Hepatocyte (in vitro differentiated cells): ENCODE measurements around the gene OLFM4. TPM values are rescaled to one million over a fixed set of nuclear protein-coding genes. Genes with fewer than 3 reads are reported as not detected.

Experiments used
- DNase-seq: peaks from one replicate; pipeline ENCODE4 v3.0.0-alpha.2; 2016; ENCODE audit warnings: low spot score
- H2AFZ ChIP-seq: fragments of 200-600 bp; sonication (generic); 2 replicates; pipeline ENCODE4 v1.6.0; 2016; ENCODE audit warnings: antibody characterized with exemption, mild to moderate bottlenecking
- H3K27ac ChIP-seq: fragments of 200-600 bp; sonication (generic); 2 replicates; pipeline ENCODE4 v1.5.1; 2016; ENCODE audit warnings: mild to moderate bottlenecking
- H3K27me3 ChIP-seq: fragments of 200-600 bp; sonication (generic); 2 replicates; pipeline ENCODE4 v1.6.1; 2016
- H3K36me3 ChIP-seq: fragments of 200-600 bp; sonication (generic); replicated peaks from 2 replicates; pipeline ENCODE4 v1.5.1; 2016; ENCODE audit warnings: low read depth; ENCODE audit not compliant: insufficient read depth
- H3K4me1 ChIP-seq: fragments of 200-600 bp; sonication (generic); 2 replicates; pipeline ENCODE4 v1.5.1; 2016; ENCODE audit warnings: mild to moderate bottlenecking, moderate library complexity; ENCODE audit not compliant: insufficient read depth
- H3K4me2 ChIP-seq: fragments of 200-600 bp; sonication (generic); 2 replicates; pipeline ENCODE4 v1.6.0; 2016
- H3K4me3 ChIP-seq: fragments of 200-600 bp; sonication (generic); 2 replicates; pipeline ENCODE4 v1.5.1; 2016; ENCODE audit warnings: mild to moderate bottlenecking
- H3K79me2 ChIP-seq: fragments of 200-600 bp; sonication (generic); 2 replicates; pipeline ENCODE4 v1.6.0; 2017; ENCODE audit warnings: mild to moderate bottlenecking
- H3K9me2 ChIP-seq: fragments of 200-600 bp; sonication (generic); replicated peaks from 2 replicates; pipeline ENCODE4 v1.6.0; 2017; ENCODE audit warnings: mild to moderate bottlenecking; ENCODE audit not compliant: insufficient read depth
- H3K9me3 ChIP-seq: fragments of 200-600 bp; sonication (generic); 2 replicates; pipeline ENCODE4 v1.5.1; 2016; ENCODE audit warnings: low read depth, mild to moderate bottlenecking
- H4K20me1 ChIP-seq: fragments of 200-600 bp; sonication (generic); 2 replicates; pipeline ENCODE4 v1.6.0; 2016; ENCODE audit warnings: mild to moderate bottlenecking; ENCODE audit not compliant: insufficient read depth, poor library complexity, severe bottlenecking
- EZH2 ChIP-seq: fragments of 200-600 bp; sonication (generic); IDR thresholded peaks from 2 replicates; pipeline ENCODE4 v1.6.1; 2016; ENCODE audit warnings: antibody characterized with exemption, mild to moderate bottlenecking, borderline replicate concordance
- EZH2phosphoT487 ChIP-seq: fragments of 200-600 bp; sonication (generic); IDR thresholded peaks from one replicate; pipeline ENCODE4 v1.6.1; 2018; ENCODE audit warnings: antibody characterized with exemption, mild to moderate bottlenecking, low read depth, moderate library complexity; ENCODE audit not compliant: unreplicated experiment, severe bottlenecking
- WGBS: methylation state at CpG from one replicate; pipeline ENCODE4 v1.1.6; 2016; ENCODE audit warnings: low lambda C conversion rate; ENCODE audit errors: missing lambda C conversion rate; 5-methylcytosine and 5-hydroxymethylcytosine counted together
- polyA plus RNA-seq: library from polyadenylated mRNA; unstranded; fragments of >200 nt; fragmentation: Nextera tagmentation; extraction: Ambion mirVana; gene quantifications from 2 replicates; pipeline ENCODE4 v1.2.1, GENCODE V29; 2016
- total RNA-seq: library from RNA; depleted of rRNA; stranded (reverse); fragments of >200 nt; gene quantifications from 2 replicates; pipeline ENCODE4 v1.2.3, GENCODE V29; 2014
- TF ChIP-seq, protein P1 (sequence below): fragments of 200-600 bp; sonication (generic); IDR thresholded peaks from 2 replicates; pipeline ENCODE4 v1.5.1; 2016; ENCODE audit warnings: antibody characterized with exemption, mild to moderate bottlenecking; ENCODE audit not compliant: poor library complexity

OLFM4 gene
- total and polyA plus RNA-seq, 2 experiments from 2014 or later: 4.5 to 20.7 TPM

DNA sequence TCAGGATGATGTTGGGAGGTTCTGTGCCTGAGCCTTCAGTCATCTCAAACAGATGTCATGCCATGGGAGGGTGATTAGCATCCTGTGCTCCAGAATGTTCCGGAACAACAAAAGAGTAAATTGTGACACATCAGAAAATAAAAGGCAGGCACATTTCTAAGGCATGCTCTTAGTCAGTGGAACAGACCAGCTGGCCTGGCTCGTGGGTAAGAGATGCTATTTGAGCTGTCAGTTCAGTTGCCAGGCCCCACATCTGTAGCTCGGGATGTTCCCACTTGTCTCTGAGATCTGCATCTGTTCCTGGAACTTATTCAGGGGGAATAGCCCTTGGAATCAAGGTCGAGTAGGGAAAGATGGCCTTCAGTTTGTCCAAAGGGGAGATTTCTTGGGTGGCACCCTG, 26.0 kb downstream of the OLFM4 start:
- DNase-seq: no peak
- no peak overlapping the region for H3K4me2 ChIP-seq
- H3K79me2 ChIP-seq: no peaks in the 10 kb centered on the region
- no peaks in the 10 kb centered on the region for H3K27me3 ChIP-seq
- no peaks in the 10 kb centered on the region for H4K20me1 ChIP-seq
- H2AFZ ChIP-seq: no peak overlapping the region
- no peaks in the 10 kb centered on the region for H3K36me3 ChIP-seq
- no peaks in the 10 kb centered on the region for H3K9me2 ChIP-seq
- no peak overlapping the region for H3K27ac ChIP-seq
- 66% methylated on average over 4 of the region's 4 CpGs for WGBS
- TF ChIP-seq, protein P1, sequence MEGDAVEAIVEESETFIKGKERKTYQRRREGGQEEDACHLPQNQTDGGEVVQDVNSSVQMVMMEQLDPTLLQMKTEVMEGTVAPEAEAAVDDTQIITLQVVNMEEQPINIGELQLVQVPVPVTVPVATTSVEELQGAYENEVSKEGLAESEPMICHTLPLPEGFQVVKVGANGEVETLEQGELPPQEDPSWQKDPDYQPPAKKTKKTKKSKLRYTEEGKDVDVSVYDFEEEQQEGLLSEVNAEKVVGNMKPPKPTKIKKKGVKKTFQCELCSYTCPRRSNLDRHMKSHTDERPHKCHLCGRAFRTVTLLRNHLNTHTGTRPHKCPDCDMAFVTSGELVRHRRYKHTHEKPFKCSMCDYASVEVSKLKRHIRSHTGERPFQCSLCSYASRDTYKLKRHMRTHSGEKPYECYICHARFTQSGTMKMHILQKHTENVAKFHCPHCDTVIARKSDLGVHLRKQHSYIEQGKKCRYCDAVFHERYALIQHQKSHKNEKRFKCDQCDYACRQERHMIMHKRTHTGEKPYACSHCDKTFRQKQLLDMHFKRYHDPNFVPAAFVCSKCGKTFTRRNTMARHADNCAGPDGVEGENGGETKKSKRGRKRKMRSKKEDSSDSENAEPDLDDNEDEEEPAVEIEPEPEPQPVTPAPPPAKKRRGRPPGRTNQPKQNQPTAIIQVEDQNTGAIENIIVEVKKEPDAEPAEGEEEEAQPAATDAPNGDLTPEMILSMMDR: no peak
- TF ChIP-seq EZH2phosphoT487 (no peak), EZH2 (no peak)
- H3K9me3 ChIP-seq: no peaks in the 10 kb centered on the region
- H3K4me3 ChIP-seq: no peak overlapping the region
- no peaks in the 10 kb centered on the region for H3K4me1 ChIP-seq

DNA sequence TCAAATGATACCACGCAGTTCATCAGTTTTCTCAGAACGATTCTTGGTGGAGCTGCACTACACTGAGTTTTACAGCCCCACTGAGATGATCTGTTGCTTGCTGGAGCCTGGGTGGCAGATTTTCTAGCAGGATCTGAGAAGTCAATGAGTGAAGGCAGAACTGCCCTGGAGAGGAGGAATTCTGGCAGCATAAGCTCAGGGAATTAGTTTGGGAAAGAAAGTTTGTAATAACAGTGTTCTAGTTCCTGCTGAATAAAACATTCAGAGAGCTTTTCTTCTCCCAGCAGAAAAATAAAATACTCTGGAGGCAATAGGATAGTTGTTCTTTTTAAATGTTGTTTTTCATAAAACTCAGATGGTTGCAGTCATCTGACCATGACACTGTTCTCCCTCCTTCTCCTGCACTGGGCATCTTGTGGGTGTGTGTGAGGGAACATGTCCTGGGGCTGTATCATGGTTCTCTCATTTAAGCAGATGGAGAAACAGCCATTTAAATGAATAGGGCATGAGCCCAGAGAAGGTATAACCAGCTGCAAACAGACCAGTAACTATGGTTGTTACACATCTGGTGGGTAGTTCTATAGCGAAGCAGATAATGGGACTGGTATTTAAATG, 29.6 kb downstream of the OLFM4 start:
- H3K9me3 ChIP-seq: no peaks in the 10 kb centered on the region
- WGBS: 72% methylated on average over 3 of the region's 3 CpGs
- H3K79me2 ChIP-seq: no peaks in the 10 kb centered on the region

DNA sequence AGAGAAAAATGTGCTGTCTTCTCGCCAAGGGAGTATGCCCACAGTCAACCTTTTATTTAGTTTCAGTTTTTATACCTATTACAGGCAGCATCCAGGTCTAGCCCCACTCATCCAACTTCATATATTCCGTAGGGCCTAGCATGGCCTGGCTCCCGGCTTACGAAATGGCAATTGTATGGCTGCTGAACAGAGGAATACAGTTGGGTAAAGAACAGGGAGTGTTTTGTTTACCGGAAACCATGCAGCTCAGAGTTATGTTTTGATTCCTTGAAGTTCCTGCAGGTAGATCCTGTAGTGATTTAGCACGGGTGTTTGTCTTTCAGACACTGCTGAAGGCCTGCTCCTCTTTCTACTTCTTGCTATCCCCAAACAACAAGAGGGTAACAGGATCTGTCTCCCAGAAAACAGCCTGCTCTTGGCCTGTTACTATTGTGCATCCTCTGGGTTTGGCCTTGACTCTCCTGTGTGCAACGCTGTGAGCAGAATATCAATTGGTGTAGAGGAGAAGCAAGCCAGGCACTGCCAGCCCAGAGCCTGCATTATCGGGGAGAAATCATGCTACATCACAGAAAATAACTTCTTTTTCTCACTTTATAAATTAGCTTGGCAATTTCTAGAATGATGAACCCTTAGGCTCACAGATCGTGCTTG, 32.4 kb downstream of the OLFM4 start:
- Histone ChIP-seq H4K20me1 (no peaks in the 10 kb centered on the region), H3K9me2 (no peaks in the 10 kb centered on the region), H3K4me3 (no peak overlapping the region), H3K4me2 (no peak overlapping the region), H2AFZ (no peak overlapping the region), H3K9me3 (no peaks in the 10 kb centered on the region), H3K27ac (no peak overlapping the region), H3K79me2 (no peaks in the 10 kb centered on the region), H3K4me1 (no peaks in the 10 kb centered on the region), H3K27me3 (no peaks in the 10 kb centered on the region), H3K36me3 (no peaks in the 10 kb centered on the region)
- DNase-seq: no peak
- TF ChIP-seq EZH2 (no peak), EZH2phosphoT487 (no peak)
- TF ChIP-seq, protein P1: no peak
- WGBS: 93% methylated on average over 9 of the region's 9 CpGs

More for the DNA sequence above, 29.6 kb downstream of the OLFM4 start:
- Histone ChIP-seq H3K36me3 (no peaks in the 10 kb centered on the region), H3K4me3 (no peak overlapping the region), H3K27me3 (no peaks in the 10 kb centered on the region), H3K27ac (no peak overlapping the region), H3K4me2 (no peak overlapping the region), H4K20me1 (no peaks in the 10 kb centered on the region), H3K9me2 (no peaks in the 10 kb centered on the region), H2AFZ (no peak overlapping the region), H3K4me1 (no peaks in the 10 kb centered on the region)
- TF ChIP-seq EZH2phosphoT487: no peak
- no peak for TF ChIP-seq EZH2
- TF ChIP-seq, protein P1: no peak
- DNase-seq: no peak
